Brain microvascular endothelial cell (primary cell): ENCODE measurements around the gene MAD1L1.
"Not testable (repeated sequence)": the region's sequence is repeated elsewhere in the genome, so short reads cannot be mapped to it uniquely, and the experiment has no call there.

Source experiments
- DNase-seq: peaks from one replicate; pipeline ENCODE4 v3.0.0-alpha.2; 2020
- H3K27ac ChIP-seq: fragments of 250-450 bp; sonication (Bioruptor Pico); 2 replicates; pipeline ENCODE4 v1.5.1; 2020; ENCODE audit warnings: mild to moderate bottlenecking, moderate library complexity
- H3K27me3 ChIP-seq: fragments of 250-450 bp; sonication (Bioruptor Pico); replicated peaks from 2 replicates; pipeline ENCODE4 v1.5.1; 2020; ENCODE audit warnings: mild to moderate bottlenecking
- H3K36me3 ChIP-seq: fragments of 250-450 bp; sonication (Bioruptor Pico); replicated peaks from 2 replicates; pipeline ENCODE4 v1.5.1; 2020; ENCODE audit warnings: mild to moderate bottlenecking
- H3K4me3 ChIP-seq: 2 replicates; pipeline ENCODE4 v1.5.1; 2011; ENCODE audit warnings: low read depth, mild to moderate bottlenecking, control low read depth, low read length, moderate library complexity
- CTCF ChIP-seq: IDR thresholded peaks from 2 replicates; pipeline ENCODE4 v1.5.1; 2011; ENCODE audit warnings: low read depth, mild to moderate bottlenecking, moderate library complexity, low read length, control low read depth, inconsistent platforms; ENCODE audit errors: missing control alignments
- in situ Hi-C: cut with HindIII; loops from 2 replicates; pipeline ENCODE4 v1.10.0; 2017; ENCODE audit warnings: low sequenced_read_pairs, low pct_ligation_motif_present

The MAD1L1 gene

DNA sequence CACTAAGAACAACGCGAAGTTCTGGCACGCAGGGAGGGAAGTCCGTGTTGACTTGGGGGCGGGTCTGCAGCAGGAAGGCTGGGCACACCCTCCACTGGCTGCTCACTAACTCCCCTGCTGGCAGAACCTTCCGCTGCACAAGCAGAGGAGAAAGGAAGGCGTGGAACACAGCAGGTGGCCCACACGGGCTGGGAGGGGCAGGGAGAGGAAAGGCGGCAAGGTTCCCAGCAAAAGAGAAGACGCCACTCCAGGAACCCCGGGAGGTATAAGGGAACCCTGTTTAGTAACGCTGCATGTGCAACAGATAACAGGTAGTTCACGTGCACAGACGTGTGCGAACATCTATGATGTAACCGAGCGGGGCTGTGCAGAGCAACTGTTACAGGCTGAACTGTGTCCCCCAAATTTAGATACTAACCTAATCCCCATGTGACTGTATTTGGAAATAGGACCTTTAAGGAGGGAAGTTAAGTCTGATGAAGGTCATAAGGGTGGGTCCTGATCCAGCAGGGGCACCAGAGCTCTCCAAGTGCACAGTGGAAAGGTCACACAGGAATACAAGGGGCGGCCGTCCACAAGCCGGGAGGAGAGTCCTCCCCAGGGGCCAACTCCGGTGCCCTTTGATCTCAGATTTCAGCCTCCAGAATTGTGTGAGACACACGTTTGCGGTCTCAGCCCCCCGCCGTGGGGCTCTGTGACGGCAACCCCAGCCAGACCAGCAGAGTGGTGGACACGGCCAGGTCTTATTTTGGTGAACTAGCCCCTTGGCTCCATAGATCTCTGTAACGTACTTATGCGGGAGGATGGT, 357.1 kb downstream of the MAD1L1 start:
- peak; percentile 24 for DNase-seq

DNA sequence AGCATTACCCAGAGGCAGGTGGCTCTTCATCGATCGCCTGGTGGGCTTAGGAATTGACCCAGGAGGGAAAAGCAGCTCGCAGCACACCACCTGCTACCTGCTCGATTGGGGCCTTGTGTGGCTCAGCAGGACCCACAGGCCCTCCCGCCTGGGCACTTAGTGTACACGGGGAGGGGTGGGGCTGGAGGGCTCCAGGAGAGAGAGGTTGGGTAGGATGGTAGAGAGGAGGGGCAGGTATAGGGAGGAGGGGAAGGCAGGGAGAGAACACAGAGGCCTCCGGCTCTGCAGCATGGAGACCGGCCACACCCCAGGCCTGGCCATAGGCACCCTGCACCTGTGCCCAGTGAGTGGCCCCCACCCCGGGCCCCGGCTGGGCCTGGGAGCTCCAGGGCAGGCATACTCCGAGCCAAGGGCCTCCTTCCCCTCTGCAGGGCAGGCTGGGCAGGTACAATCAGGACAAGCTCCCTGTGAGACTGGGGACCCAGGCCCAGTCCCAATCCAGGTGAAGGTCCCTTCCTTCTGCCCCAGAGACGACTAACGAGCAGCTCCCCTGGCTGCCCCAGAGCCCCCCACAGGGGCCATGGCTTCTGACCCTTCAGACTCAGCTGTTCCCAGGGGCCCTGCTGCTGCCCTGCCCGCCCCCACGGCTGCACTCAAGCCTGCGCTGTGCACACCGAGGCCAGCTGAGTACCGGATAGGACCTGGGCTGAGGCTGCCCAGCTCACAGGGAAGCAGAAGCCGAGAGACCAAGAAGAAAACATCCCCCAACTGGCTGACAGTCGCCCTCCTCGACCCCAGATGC, 358.0 kb downstream of the MAD1L1 start:
- in situ Hi-C loops, H3K27ac ChIP-seq, H3K4me3 ChIP-seq, H3K27me3 ChIP-seq, DNase-seq, H3K36me3 ChIP-seq: not testable (repeated sequence)

More for the DNA sequence above, 357.1 kb downstream of the MAD1L1 start:
- H3K36me3 ChIP-seq, in situ Hi-C loops, H3K27me3 ChIP-seq, H3K4me3 ChIP-seq, H3K27ac ChIP-seq: not testable (repeated sequence)
- peak; percentile 56 for TF ChIP-seq CTCF

DNA sequence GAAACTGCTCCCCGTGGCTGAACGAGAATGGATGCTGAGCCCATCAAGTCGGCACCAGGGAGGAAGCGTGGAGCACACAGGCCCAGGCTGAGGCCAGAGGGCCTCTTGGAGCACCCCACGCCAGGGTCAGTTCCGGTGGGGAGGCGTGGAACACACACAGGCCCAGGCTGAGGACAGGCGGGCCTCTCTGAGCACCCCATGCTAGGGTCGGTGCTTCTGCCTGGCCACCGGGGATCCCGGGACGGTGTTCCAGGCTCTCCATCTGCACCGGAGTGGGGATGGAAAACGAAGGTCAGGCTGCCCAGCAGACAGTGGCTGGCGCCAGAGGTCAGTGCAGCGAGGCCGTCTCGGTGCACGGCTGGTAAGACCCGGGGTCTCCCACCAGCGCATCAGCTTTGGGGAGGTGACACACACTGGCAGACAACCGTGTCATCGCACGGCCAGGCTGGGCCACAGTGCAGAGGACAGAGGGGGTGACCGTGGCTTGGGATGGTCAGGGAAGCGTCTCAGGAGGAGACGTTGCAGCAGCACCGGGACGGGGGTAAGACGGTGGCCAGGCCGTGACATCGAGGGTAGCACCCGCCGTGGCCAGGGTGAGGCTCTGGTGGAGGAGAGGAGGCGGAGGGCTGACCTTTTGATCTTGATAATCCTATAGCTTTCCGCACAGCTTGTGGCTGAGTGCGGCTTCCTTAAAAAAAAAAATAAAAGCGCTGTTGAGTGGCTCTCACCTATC, 358.7 kb downstream of the MAD1L1 start:
- no peaks in the 10 kb centered on the region for H3K27me3 ChIP-seq
- no peak for TF ChIP-seq CTCF
- no peak overlapping the region for H3K4me3 ChIP-seq
- no peak overlapping the region for H3K27ac ChIP-seq
- H3K36me3 ChIP-seq = no peaks in the 10 kb centered on the region
- in situ Hi-C loops = no loop called here
- DNase-seq = no peak

DNA sequence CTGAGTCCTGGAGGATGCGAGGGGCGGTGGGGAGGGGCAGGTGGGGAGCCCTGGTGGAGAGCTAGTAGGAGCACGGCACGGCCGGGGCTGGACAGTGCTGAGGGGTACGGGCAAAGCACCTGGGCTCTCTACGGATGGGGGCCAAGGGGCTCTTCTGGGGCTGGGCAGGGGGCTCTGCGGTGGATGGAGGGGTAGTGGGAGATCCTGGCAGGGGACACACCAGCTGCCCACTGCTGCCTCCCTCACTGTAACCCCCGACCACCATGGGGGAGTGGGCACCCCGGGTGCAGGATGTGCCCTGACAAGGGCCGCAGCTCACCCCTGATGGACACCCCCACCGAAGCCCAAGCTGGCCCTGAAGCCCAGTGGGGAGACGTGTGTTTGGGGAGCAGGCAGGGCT, 359.3 kb downstream of the MAD1L1 start:
- in situ Hi-C loops = no loop called here
- no peak for TF ChIP-seq CTCF
- no peaks in the 10 kb centered on the region for H3K27me3 ChIP-seq
- no peak overlapping the region for H3K27ac ChIP-seq
- no peaks in the 10 kb centered on the region for H3K36me3 ChIP-seq
- H3K4me3 ChIP-seq = no peak overlapping the region
- no peak for DNase-seq

- in situ Hi-C loops = no loop called here
- TF ChIP-seq CTCF = no peak
Observed at GRCh38 chr7:1873070-1873405, 359.7 kb downstream of the MAD1L1 start.

More at GRCh38 chr7:1873070-1873405, 359.7 kb downstream of the MAD1L1 start:
- no peak overlapping the region for H3K27ac ChIP-seq
- no peaks in the 10 kb centered on the region for H3K27me3 ChIP-seq
- DNase-seq = no peak
- H3K36me3 ChIP-seq = no peaks in the 10 kb centered on the region
- H3K4me3 ChIP-seq = no peak overlapping the region
